ENCODE results near the gene DDN. TPM values are rescaled to one million over a fixed set of nuclear protein-coding genes. Genes with fewer than 3 reads are reported as not detected.

DDN gene
- total and polyA plus RNA-seq, 9 of the 15 experiments (the other 6 are each of a cell fraction or from before 2014, with no cell fraction given), result 0.03 to 3.6 (median 1.6) TPM

DNA sequence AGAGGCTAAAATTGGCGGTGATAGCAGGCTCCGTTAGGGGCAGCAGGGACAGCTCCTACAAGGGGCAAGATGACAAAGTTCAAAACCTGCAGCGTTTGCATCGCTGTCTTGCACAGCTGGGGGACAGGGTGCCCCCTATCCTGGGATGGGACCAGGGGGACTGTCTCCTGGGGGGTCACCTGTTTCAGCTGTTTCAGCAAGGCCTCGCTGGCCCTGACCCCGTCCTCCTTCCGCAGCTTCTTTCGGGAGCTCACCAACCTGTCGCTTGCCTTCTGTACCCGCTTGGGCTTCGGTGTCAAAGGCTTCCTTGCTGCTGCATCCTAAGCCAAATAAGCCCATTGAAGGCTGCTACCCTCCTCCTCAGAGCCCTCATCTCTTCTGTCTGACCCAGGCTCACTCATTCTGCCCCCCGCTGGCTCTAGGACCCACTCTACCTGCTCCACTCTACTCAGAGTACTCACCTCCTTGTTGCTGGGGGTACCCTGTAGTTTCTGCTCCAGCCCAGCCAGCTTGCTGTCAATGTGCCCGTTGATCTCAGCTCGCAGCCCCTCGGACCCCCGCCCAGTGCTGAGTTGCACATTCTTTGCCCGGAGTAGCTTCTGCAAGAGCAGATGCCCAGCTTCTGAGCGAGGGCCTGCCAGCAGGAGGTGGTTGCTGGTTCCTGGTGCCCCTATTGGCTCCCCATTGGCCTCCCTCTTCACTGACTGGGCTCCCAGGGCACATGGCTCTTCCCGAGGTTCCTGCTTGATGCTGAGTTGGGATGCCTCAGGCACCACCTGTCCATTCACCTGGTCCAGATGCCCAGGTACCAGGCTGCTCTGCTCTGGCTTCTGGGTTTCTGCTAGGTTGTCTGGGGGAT, 31.8 kb upstream of the DDN start (continued):
- TF ChIP-seq NR2C2 (CRISPR knock-in tag; IDR thresholded peaks at IDR 0.05) (no peak), NR2C2 (tag; IDR thresholded peaks at IDR 0.05) (no peak), ZNF324 (CRISPR knock-in tag; IDR thresholded peaks at IDR 0.05) (no peak), NFIX (CRISPR knock-in tag; IDR thresholded peaks at IDR 0.05; ENCODE audit: low read depth) (no peak), CBFB (CRISPR knock-in tag; IDR thresholded peaks at IDR 0.05) (no peak), ZBTB7A (IDR thresholded peaks at IDR 0.05; ENCODE audit: borderline replicate concordance, control insufficient read depth, low read depth, low read length) (no peak), NFIC (IDR thresholded peaks at IDR 0.05) (no peak), MYNN (IDR thresholded peaks at IDR 0.05) (0 out of 2 replicates have a peak, but pooled peaks have one; percentile 33), MYNN (CRISPR knock-in tag; IDR thresholded peaks at IDR 0.05) (no peak), RBBP5 (IDR thresholded peaks at IDR 0.05; ENCODE audit: borderline replicate concordance, insufficient read depth, low read length, poor library complexity, severe bottlenecking) (no peak), BRD9 (IDR thresholded peaks at IDR 0.05; ENCODE audit: low read depth, partially characterized antibody) (no peak), JUND (IDR thresholded peaks at IDR 0.05; ENCODE audit: borderline replicate concordance, low read depth, low read length) (no peak), JUND (tag; IDR thresholded peaks at IDR 0.05; ENCODE audit: borderline replicate concordance, low read depth, low read length) (no peak), POLR2B (IDR thresholded peaks at IDR 0.05; ENCODE audit: low read depth, partially characterized antibody) (peak; percentile 19), CBFA2T3 (IDR thresholded peaks at IDR 0.05) (no peak)
- TF ChIP-seq, protein P1, sequence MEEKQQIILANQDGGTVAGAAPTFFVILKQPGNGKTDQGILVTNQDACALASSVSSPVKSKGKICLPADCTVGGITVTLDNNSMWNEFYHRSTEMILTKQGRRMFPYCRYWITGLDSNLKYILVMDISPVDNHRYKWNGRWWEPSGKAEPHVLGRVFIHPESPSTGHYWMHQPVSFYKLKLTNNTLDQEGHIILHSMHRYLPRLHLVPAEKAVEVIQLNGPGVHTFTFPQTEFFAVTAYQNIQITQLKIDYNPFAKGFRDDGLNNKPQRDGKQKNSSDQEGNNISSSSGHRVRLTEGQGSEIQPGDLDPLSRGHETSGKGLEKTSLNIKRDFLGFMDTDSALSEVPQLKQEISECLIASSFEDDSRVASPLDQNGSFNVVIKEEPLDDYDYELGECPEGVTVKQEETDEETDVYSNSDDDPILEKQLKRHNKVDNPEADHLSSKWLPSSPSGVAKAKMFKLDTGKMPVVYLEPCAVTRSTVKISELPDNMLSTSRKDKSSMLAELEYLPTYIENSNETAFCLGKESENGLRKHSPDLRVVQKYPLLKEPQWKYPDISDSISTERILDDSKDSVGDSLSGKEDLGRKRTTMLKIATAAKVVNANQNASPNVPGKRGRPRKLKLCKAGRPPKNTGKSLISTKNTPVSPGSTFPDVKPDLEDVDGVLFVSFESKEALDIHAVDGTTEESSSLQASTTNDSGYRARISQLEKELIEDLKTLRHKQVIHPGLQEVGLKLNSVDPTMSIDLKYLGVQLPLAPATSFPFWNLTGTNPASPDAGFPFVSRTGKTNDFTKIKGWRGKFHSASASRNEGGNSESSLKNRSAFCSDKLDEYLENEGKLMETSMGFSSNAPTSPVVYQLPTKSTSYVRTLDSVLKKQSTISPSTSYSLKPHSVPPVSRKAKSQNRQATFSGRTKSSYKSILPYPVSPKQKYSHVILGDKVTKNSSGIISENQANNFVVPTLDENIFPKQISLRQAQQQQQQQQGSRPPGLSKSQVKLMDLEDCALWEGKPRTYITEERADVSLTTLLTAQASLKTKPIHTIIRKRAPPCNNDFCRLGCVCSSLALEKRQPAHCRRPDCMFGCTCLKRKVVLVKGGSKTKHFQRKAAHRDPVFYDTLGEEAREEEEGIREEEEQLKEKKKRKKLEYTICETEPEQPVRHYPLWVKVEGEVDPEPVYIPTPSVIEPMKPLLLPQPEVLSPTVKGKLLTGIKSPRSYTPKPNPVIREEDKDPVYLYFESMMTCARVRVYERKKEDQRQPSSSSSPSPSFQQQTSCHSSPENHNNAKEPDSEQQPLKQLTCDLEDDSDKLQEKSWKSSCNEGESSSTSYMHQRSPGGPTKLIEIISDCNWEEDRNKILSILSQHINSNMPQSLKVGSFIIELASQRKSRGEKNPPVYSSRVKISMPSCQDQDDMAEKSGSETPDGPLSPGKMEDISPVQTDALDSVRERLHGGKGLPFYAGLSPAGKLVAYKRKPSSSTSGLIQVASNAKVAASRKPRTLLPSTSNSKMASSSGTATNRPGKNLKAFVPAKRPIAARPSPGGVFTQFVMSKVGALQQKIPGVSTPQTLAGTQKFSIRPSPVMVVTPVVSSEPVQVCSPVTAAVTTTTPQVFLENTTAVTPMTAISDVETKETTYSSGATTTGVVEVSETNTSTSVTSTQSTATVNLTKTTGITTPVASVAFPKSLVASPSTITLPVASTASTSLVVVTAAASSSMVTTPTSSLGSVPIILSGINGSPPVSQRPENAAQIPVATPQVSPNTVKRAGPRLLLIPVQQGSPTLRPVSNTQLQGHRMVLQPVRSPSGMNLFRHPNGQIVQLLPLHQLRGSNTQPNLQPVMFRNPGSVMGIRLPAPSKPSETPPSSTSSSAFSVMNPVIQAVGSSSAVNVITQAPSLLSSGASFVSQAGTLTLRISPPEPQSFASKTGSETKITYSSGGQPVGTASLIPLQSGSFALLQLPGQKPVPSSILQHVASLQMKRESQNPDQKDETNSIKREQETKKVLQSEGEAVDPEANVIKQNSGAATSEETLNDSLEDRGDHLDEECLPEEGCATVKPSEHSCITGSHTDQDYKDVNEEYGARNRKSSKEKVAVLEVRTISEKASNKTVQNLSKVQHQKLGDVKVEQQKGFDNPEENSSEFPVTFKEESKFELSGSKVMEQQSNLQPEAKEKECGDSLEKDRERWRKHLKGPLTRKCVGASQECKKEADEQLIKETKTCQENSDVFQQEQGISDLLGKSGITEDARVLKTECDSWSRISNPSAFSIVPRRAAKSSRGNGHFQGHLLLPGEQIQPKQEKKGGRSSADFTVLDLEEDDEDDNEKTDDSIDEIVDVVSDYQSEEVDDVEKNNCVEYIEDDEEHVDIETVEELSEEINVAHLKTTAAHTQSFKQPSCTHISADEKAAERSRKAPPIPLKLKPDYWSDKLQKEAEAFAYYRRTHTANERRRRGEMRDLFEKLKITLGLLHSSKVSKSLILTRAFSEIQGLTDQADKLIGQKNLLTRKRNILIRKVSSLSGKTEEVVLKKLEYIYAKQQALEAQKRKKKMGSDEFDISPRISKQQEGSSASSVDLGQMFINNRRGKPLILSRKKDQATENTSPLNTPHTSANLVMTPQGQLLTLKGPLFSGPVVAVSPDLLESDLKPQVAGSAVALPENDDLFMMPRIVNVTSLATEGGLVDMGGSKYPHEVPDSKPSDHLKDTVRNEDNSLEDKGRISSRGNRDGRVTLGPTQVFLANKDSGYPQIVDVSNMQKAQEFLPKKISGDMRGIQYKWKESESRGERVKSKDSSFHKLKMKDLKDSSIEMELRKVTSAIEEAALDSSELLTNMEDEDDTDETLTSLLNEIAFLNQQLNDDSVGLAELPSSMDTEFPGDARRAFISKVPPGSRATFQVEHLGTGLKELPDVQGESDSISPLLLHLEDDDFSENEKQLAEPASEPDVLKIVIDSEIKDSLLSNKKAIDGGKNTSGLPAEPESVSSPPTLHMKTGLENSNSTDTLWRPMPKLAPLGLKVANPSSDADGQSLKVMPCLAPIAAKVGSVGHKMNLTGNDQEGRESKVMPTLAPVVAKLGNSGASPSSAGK (IDR thresholded peaks at IDR 0.05), result no peak

Measured in K562 (cell line).